Stimulated activated effector memory CD8-positive, alpha-beta T cell treated with anti-CD3 and anti-CD28 coated beads, Interleukin-12 subunit alpha, Interleukin-12 subunit beta, amount 100 ng/mL, for 72 hours (primary cell): ENCODE results near the gene BRIX1.
"Not testable (repeated sequence)": the region's sequence is repeated elsewhere in the genome, so short reads cannot be mapped to it uniquely, and the experiment has no call there.

Experiments
- ATAC-seq: fragments of 150-1000 bp; cut with Tn5 transposase; 2 replicates; pipeline ENCODE4 v1.10.0; 2021
- DNase-seq, 2 donors: peaks; one replicate each; pipeline ENCODE4 v3.0.0; 2021 to 2022; ENCODE audit warnings: low spot score in 2 of 2
- H3K27ac Mint-ChIP-seq: one replicate; pipeline ENCODE4 v1.8.0; 2022; ENCODE audit warnings: mild to moderate bottlenecking, mixed read lengths
- H3K36me3 Mint-ChIP-seq: one replicate; pipeline ENCODE4 v1.8.0; 2022; ENCODE audit warnings: mild to moderate bottlenecking, mixed read lengths
- H3K4me1 Mint-ChIP-seq: one replicate; pipeline ENCODE4 v1.8.0; 2022; ENCODE audit warnings: mixed read lengths
- H3K4me3 Mint-ChIP-seq: one replicate; pipeline ENCODE4 v1.8.0; 2022; ENCODE audit warnings: mild to moderate bottlenecking, mixed read lengths
- H3K9me3 Mint-ChIP-seq: one replicate; pipeline ENCODE4 v1.8.0; 2022; ENCODE audit warnings: mixed read lengths

The BRIX1 gene

GRCh38 chr5:34898258-34898895 lies 17.1 kb upstream of the BRIX1 start:
- DNase-seq (peak in 1 of 2 donors; percentile 10), ATAC-seq (peak; percentile 75)
- Mint-ChIP-seq H3K27ac (no peak overlapping the region), H3K4me1 (no peaks in the 10 kb centered on the region), H3K9me3 (no peaks in the 10 kb centered on the region), H3K4me3 (no peak overlapping the region), H3K36me3 (peaks cover 5% of the 10 kb centered on the region)

GRCh38 chr5:34899066-34899465 lies 16.4 kb upstream of the BRIX1 start:
- no peaks in the 10 kb centered on the region for H3K4me1 Mint-ChIP-seq
- peaks cover 5% of the 10 kb centered on the region for H3K36me3 Mint-ChIP-seq
- no peak for DNase-seq
- ATAC-seq, result no peak
- H3K27ac Mint-ChIP-seq, result no peak overlapping the region
- H3K4me3 Mint-ChIP-seq, result no peak overlapping the region
- H3K9me3 Mint-ChIP-seq, result no peaks in the 10 kb centered on the region

- Mint-ChIP-seq H3K9me3 (no peaks in the 10 kb centered on the region), H3K4me3 (no peak overlapping the region), H3K4me1 (no peaks in the 10 kb centered on the region), H3K27ac (no peak overlapping the region), H3K36me3 (peaks cover 12% of the 10 kb centered on the region)
- ATAC-seq, result no peak
- no peak for DNase-seq
Measured at GRCh38 chr5:34900652-34901051, 14.9 kb upstream of the BRIX1 start.

- H3K9me3 Mint-ChIP-seq, result no peaks in the 10 kb centered on the region
- DNase-seq (no peak), ATAC-seq (no peak)
- peaks cover 24% of the 10 kb centered on the region for H3K36me3 Mint-ChIP-seq
- H3K27ac Mint-ChIP-seq, result no peak overlapping the region
- no peak overlapping the region for H3K4me3 Mint-ChIP-seq
- no peaks in the 10 kb centered on the region for H3K4me1 Mint-ChIP-seq
Measured at GRCh38 chr5:34903260-34903659, 12.3 kb upstream of the BRIX1 start.

GRCh38 chr5:34905564-34905963 lies 9.9 kb upstream of the BRIX1 start:
- H3K4me3 Mint-ChIP-seq, result no peak overlapping the region
- no peaks in the 10 kb centered on the region for H3K9me3 Mint-ChIP-seq

GRCh38 chr5:34913072-34913471 lies 2.4 kb upstream of the BRIX1 start:
- peaks cover 32% of the 10 kb centered on the region for H3K4me1 Mint-ChIP-seq
- ATAC-seq, result no peak
- H3K4me3 Mint-ChIP-seq, result no peak overlapping the region
- no peaks in the 10 kb centered on the region for H3K9me3 Mint-ChIP-seq
- H3K36me3 Mint-ChIP-seq, result peaks cover 80% of the 10 kb centered on the region
- DNase-seq, result no peak
- H3K27ac Mint-ChIP-seq, result no peak overlapping the region

More at GRCh38 chr5:34905564-34905963, 9.9 kb upstream of the BRIX1 start:
- peaks cover 47% of the 10 kb centered on the region for H3K36me3 Mint-ChIP-seq
- no peaks in the 10 kb centered on the region for H3K4me1 Mint-ChIP-seq
- H3K27ac Mint-ChIP-seq, result no peak overlapping the region
- DNase-seq, result no peak
- no peak for ATAC-seq

GRCh38 chr5:34914671-34915138 lies 806 bp upstream of the BRIX1 start:
- H3K27ac Mint-ChIP-seq, result no peak overlapping the region
- peak; percentile 0 for ATAC-seq
- H3K36me3 Mint-ChIP-seq, result peaks cover 80% of the 10 kb centered on the region
- peaks cover 32% of the 10 kb centered on the region for H3K4me1 Mint-ChIP-seq
- no peak overlapping the region for H3K4me3 Mint-ChIP-seq
- no peaks in the 10 kb centered on the region for H3K9me3 Mint-ChIP-seq
- DNase-seq, result peak in 1 of 2 donors; percentile 62

- Mint-ChIP-seq H3K4me1 (peaks cover 32% of the 10 kb centered on the region), H3K9me3 (no peaks in the 10 kb centered on the region), H3K36me3 (peaks cover 80% of the 10 kb centered on the region), H3K27ac (no peak overlapping the region), H3K4me3 (no peak overlapping the region)
- ATAC-seq (no peak), DNase-seq (no peak)
Measured at GRCh38 chr5:34915856-34916192, 313 bp downstream of the BRIX1 start.

GRCh38 chr5:34916518-34916917 lies 1.0 kb downstream of the BRIX1 start:
- Mint-ChIP-seq H3K4me1 (peaks cover 32% of the 10 kb centered on the region), H3K4me3 (no peak overlapping the region), H3K27ac (no peak overlapping the region), H3K36me3 (peaks cover 80% of the 10 kb centered on the region), H3K9me3 (no peaks in the 10 kb centered on the region)
- ATAC-seq (no peak), DNase-seq (no peak)

GRCh38 chr5:34918025-34918424 lies 2.5 kb downstream of the BRIX1 start:
- H3K27ac Mint-ChIP-seq, result peak overlapping the region; percentile 2
- ATAC-seq (no peak), DNase-seq (no peak)
- H3K4me3 Mint-ChIP-seq, result no peak overlapping the region
- peaks cover 32% of the 10 kb centered on the region for H3K4me1 Mint-ChIP-seq
- H3K36me3 Mint-ChIP-seq, result peaks cover 83% of the 10 kb centered on the region
- no peaks in the 10 kb centered on the region for H3K9me3 Mint-ChIP-seq

- no peak overlapping the region for H3K4me3 Mint-ChIP-seq
- ATAC-seq, result no peak
- no peak overlapping the region for H3K27ac Mint-ChIP-seq
- no peak for DNase-seq
- peaks cover 83% of the 10 kb centered on the region for H3K36me3 Mint-ChIP-seq
- H3K9me3 Mint-ChIP-seq, result no peaks in the 10 kb centered on the region
- H3K4me1 Mint-ChIP-seq, result peaks cover 31% of the 10 kb centered on the region
Measured at GRCh38 chr5:34919077-34919476, 3.6 kb downstream of the BRIX1 start.

- DNase-seq, ATAC-seq, H3K9me3 Mint-ChIP-seq, H3K4me1 Mint-ChIP-seq: not testable (repeated sequence)
- Mint-ChIP-seq H3K4me3 (peak overlapping the region; percentile 4), H3K27ac (peak overlapping the region; percentile 57), H3K36me3 (peaks cover 98% of the 10 kb centered on the region)
Measured at GRCh38 chr5:34923256-34923655, 7.7 kb downstream of the BRIX1 start.

GRCh38 chr5:34923694-34924461 lies 8.4 kb downstream of the BRIX1 start:
- Mint-ChIP-seq H3K36me3 (peaks cover 93% of the 10 kb centered on the region), H3K4me3 (peak overlapping the region; percentile 4), H3K27ac (peak overlapping the region; percentile 57), H3K9me3 (no peaks in the 10 kb centered on the region), H3K4me1 (peaks cover 8% of the 10 kb centered on the region)
- ATAC-seq (peak; percentile 99), DNase-seq (no peak)

- Mint-ChIP-seq H3K4me3 (peak overlapping the region; percentile 4), H3K36me3 (peaks cover 93% of the 10 kb centered on the region), H3K4me1 (peaks cover 13% of the 10 kb centered on the region), H3K27ac (peak overlapping the region; percentile 57), H3K9me3 (no peaks in the 10 kb centered on the region)
- no peak for ATAC-seq
- DNase-seq, result no peak
Measured at GRCh38 chr5:34924462-34924765, 8.9 kb downstream of the BRIX1 start.

GRCh38 chr5:34926318-34926888 lies 10.9 kb downstream of the BRIX1 start:
- Mint-ChIP-seq H3K27ac (no peak overlapping the region), H3K4me1 (peaks cover 25% of the 10 kb centered on the region), H3K4me3 (no peak overlapping the region), H3K9me3 (no peaks in the 10 kb centered on the region), H3K36me3 (peaks cover 74% of the 10 kb centered on the region)
- DNase-seq, result no peak
- ATAC-seq, result no peak

GRCh38 chr5:34927785-34928184 lies 12.3 kb downstream of the BRIX1 start:
- H3K36me3 Mint-ChIP-seq, result peaks cover 60% of the 10 kb centered on the region
- peaks cover 30% of the 10 kb centered on the region for H3K4me1 Mint-ChIP-seq
- ATAC-seq, result no peak

More at GRCh38 chr5:34927785-34928184, 12.3 kb downstream of the BRIX1 start:
- Mint-ChIP-seq H3K9me3 (no peaks in the 10 kb centered on the region), H3K27ac (no peak overlapping the region), H3K4me3 (no peak overlapping the region)
- no peak for DNase-seq
